Measurements from ENCODE around the gene GBA2. TPM values are rescaled to one million over a fixed set of nuclear protein-coding genes. Genes with fewer than 3 reads are reported as not detected.

The GBA2 gene
- total RNA-seq, 1 donor from 2014 or later = 44.8 TPM

GRCh38 chr9:35728041-35728971 lies 20.7 kb downstream of the GBA2 start:
- Mint-ChIP-seq H3K4me1 (peaks cover 17% of the 10 kb centered on the region), H3K9me3 (no peaks in the 10 kb centered on the region), H3K27me3 (ENCODE audit: insufficient read depth, low read depth) (peaks cover 4% of the 10 kb centered on the region), H3K4me3 (no peak overlapping the region), H3K36me3 (peaks cover 12% of the 10 kb centered on the region), H3K27ac (no peak overlapping the region)
- H3K4me1 ChIP-seq = peaks cover 49% of the 10 kb centered on the region
- H3K79me2 ChIP-seq (ENCODE audit: low read depth) = peaks cover 62% of the 10 kb centered on the region
- peak overlapping the region; percentile 68 for H3K27ac ChIP-seq
- peak overlapping the region; percentile 80 for H3K4me2 ChIP-seq
- H3F3A ChIP-seq (ENCODE audit: low read depth) = peaks cover 43% of the 10 kb centered on the region
- no peak overlapping the region for H3K9ac ChIP-seq
- no peaks in the 10 kb centered on the region for H3K9me3 ChIP-seq (ENCODE audit: low read depth)
- no peak for TF ChIP-seq EZH2phosphoT487 (IDR thresholded peaks at IDR 0.05)
- no peak for TF ChIP-seq EZH2 (IDR thresholded peaks at IDR 0.05)
- TF ChIP-seq, protein P1, sequence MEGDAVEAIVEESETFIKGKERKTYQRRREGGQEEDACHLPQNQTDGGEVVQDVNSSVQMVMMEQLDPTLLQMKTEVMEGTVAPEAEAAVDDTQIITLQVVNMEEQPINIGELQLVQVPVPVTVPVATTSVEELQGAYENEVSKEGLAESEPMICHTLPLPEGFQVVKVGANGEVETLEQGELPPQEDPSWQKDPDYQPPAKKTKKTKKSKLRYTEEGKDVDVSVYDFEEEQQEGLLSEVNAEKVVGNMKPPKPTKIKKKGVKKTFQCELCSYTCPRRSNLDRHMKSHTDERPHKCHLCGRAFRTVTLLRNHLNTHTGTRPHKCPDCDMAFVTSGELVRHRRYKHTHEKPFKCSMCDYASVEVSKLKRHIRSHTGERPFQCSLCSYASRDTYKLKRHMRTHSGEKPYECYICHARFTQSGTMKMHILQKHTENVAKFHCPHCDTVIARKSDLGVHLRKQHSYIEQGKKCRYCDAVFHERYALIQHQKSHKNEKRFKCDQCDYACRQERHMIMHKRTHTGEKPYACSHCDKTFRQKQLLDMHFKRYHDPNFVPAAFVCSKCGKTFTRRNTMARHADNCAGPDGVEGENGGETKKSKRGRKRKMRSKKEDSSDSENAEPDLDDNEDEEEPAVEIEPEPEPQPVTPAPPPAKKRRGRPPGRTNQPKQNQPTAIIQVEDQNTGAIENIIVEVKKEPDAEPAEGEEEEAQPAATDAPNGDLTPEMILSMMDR (IDR thresholded peaks at IDR 0.05) = no peak
- no peak overlapping the region for H2AFZ ChIP-seq (replicated peaks)
- peaks cover 15% of the 10 kb centered on the region for H4K20me1 ChIP-seq (ENCODE audit: low read depth)
- H3K36me3 ChIP-seq = no peaks in the 10 kb centered on the region
- no peaks in the 10 kb centered on the region for H3K27me3 ChIP-seq
- peak; percentile 80 for DNase-seq (ENCODE audit: low spot score)
- H3K4me3 ChIP-seq = peak overlapping the region; percentile 35

GRCh38 chr9:35727676-35728040 lies 21.4 kb downstream of the GBA2 start:
- Histone ChIP-seq H3K4me3 (peak overlapping the region; percentile 35), H3K9me3 (ENCODE audit: low read depth) (no peaks in the 10 kb centered on the region), H3K27ac (peak overlapping the region; percentile 68), H3K27me3 (no peaks in the 10 kb centered on the region), H3K9ac (no peak overlapping the region), H3K4me2 (peak overlapping the region; percentile 80), H3K79me2 (ENCODE audit: low read depth) (peaks cover 62% of the 10 kb centered on the region), H2AFZ (replicated peaks) (no peak overlapping the region), H3K4me1 (peaks cover 49% of the 10 kb centered on the region), H3K36me3 (no peaks in the 10 kb centered on the region), H3F3A (ENCODE audit: low read depth) (peaks cover 37% of the 10 kb centered on the region), H4K20me1 (ENCODE audit: low read depth) (peaks cover 15% of the 10 kb centered on the region)
- H3K9me3 Mint-ChIP-seq = no peaks in the 10 kb centered on the region
- peaks cover 15% of the 10 kb centered on the region for H3K36me3 Mint-ChIP-seq
- peaks cover 11% of the 10 kb centered on the region for H3K4me1 Mint-ChIP-seq
- H3K4me3 Mint-ChIP-seq = no peak overlapping the region
- DNase-seq (ENCODE audit: low spot score) = no peak
- H3K27ac Mint-ChIP-seq = no peak overlapping the region
- TF ChIP-seq EZH2 (IDR thresholded peaks at IDR 0.05) (no peak), EZH2phosphoT487 (IDR thresholded peaks at IDR 0.05) (no peak)
- TF ChIP-seq, protein P1 (IDR thresholded peaks at IDR 0.05) = no peak
- H3K27me3 Mint-ChIP-seq (ENCODE audit: insufficient read depth, low read depth) = peaks cover 4% of the 10 kb centered on the region

- Histone ChIP-seq H3F3A (ENCODE audit: low read depth) (peaks cover 30% of the 10 kb centered on the region), H3K9me3 (ENCODE audit: low read depth) (no peaks in the 10 kb centered on the region), H3K36me3 (no peaks in the 10 kb centered on the region), H3K27me3 (no peaks in the 10 kb centered on the region), H2AFZ (replicated peaks) (no peak overlapping the region), H3K27ac (peak overlapping the region; percentile 43), H3K4me3 (no peak overlapping the region), H3K4me2 (peak overlapping the region; percentile 80), H4K20me1 (ENCODE audit: low read depth) (peaks cover 15% of the 10 kb centered on the region), H3K4me1 (peaks cover 49% of the 10 kb centered on the region), H3K79me2 (ENCODE audit: low read depth) (peaks cover 62% of the 10 kb centered on the region), H3K9ac (no peak overlapping the region)
- no peak overlapping the region for H3K4me3 Mint-ChIP-seq
- peak overlapping the region; percentile 64 for H3K27ac Mint-ChIP-seq
- peaks cover 22% of the 10 kb centered on the region for H3K36me3 Mint-ChIP-seq
- TF ChIP-seq, protein P1 (IDR thresholded peaks at IDR 0.05) = no peak
- TF ChIP-seq EZH2phosphoT487 (IDR thresholded peaks at IDR 0.05) (no peak), EZH2 (IDR thresholded peaks at IDR 0.05) (no peak)
- no peak for DNase-seq (ENCODE audit: low spot score)
- peaks cover 4% of the 10 kb centered on the region for H3K27me3 Mint-ChIP-seq (ENCODE audit: insufficient read depth, low read depth)
- no peaks in the 10 kb centered on the region for H3K9me3 Mint-ChIP-seq
- H3K4me1 Mint-ChIP-seq = peaks cover 11% of the 10 kb centered on the region
These were observed 22.1 kb downstream of the GBA2 start for GRCh38 chr9:35726931-35727330.
